ENCODE results near the gene TSPAN9.

GRCh38 chr12:3333583-3333982 lies 256.4 kb downstream of the TSPAN9 start:
- TF ChIP-seq, protein P1, sequence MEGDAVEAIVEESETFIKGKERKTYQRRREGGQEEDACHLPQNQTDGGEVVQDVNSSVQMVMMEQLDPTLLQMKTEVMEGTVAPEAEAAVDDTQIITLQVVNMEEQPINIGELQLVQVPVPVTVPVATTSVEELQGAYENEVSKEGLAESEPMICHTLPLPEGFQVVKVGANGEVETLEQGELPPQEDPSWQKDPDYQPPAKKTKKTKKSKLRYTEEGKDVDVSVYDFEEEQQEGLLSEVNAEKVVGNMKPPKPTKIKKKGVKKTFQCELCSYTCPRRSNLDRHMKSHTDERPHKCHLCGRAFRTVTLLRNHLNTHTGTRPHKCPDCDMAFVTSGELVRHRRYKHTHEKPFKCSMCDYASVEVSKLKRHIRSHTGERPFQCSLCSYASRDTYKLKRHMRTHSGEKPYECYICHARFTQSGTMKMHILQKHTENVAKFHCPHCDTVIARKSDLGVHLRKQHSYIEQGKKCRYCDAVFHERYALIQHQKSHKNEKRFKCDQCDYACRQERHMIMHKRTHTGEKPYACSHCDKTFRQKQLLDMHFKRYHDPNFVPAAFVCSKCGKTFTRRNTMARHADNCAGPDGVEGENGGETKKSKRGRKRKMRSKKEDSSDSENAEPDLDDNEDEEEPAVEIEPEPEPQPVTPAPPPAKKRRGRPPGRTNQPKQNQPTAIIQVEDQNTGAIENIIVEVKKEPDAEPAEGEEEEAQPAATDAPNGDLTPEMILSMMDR (IDR thresholded peaks at IDR 0.05; ENCODE audit: insufficient read depth, low read length) = no peak
- no peak for TF ChIP-seq POLR2AphosphoS5 (IDR thresholded peaks at IDR 0.05; ENCODE audit: low read depth)
